Lower leg skin (tissue), 3 donors: ENCODE results near the gene CPSF6.

ENCODE experiments used
- POLR2A ChIP-seq, 2 donors: fragments of 450-650 bp; IDR thresholded peaks; one replicate each; pipeline ENCODE4 v1.6.1; 2016 to 2017; ENCODE audit warnings: antibody characterized with exemption in 2 of 2, mild to moderate bottlenecking in 1 of 2, moderate library complexity in 1 of 2
- TF ChIP-seq, protein P1 (sequence below), 3 donors: fragments of 450-650 bp; IDR thresholded peaks; one replicate each; pipeline ENCODE4 v1.5.1; 2016; ENCODE audit warnings: antibody characterized with exemption in 3 of 3, mild to moderate bottlenecking in 3 of 3, moderate library complexity in 2 of 3

DNA sequence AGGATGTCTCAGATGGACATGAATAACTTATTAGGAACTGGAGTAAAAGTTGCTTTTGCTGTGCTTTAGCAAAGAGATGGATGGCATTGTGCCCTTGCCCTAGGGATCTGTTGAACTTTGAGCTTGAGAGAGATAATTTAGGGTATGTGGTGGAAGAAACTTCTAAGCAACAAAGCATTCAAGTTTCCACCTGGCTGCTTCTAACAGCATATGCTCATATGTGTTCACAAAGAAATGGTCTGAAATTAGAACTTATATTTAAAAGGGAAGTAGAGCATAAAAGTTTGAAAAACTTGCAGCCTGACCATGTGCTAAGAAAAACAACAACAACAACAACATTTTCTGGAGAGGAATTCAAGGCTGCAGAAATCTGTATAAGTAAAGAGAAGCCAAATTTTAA lies 7.9 kb upstream of the CPSF6 start:
- no peak for TF ChIP-seq POLR2A (IDR thresholded peaks at IDR 0.05)
- TF ChIP-seq, protein P1, sequence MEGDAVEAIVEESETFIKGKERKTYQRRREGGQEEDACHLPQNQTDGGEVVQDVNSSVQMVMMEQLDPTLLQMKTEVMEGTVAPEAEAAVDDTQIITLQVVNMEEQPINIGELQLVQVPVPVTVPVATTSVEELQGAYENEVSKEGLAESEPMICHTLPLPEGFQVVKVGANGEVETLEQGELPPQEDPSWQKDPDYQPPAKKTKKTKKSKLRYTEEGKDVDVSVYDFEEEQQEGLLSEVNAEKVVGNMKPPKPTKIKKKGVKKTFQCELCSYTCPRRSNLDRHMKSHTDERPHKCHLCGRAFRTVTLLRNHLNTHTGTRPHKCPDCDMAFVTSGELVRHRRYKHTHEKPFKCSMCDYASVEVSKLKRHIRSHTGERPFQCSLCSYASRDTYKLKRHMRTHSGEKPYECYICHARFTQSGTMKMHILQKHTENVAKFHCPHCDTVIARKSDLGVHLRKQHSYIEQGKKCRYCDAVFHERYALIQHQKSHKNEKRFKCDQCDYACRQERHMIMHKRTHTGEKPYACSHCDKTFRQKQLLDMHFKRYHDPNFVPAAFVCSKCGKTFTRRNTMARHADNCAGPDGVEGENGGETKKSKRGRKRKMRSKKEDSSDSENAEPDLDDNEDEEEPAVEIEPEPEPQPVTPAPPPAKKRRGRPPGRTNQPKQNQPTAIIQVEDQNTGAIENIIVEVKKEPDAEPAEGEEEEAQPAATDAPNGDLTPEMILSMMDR (IDR thresholded peaks at IDR 0.05), result no peak
